Posterior vena cava (tissue), 2 donors: ENCODE results near the gene DCUN1D2. TPM values are rescaled to one million over a fixed set of nuclear protein-coding genes. Genes with fewer than 3 reads are reported as not detected.

Source experiments
- DNase-seq: peaks from one replicate; pipeline ENCODE4 v3.0.0-alpha.2; 2020; ENCODE audit warnings: low spot score
- intact Hi-C, 2 donors: fragments of 100-400 bp; cut with DNase I; formaldehyde crosslinking; loops; one replicate each; pipeline versions ENCODE4 v1.14.1 to v1.14.2; 2022 to 2023
- total RNA-seq, 2 donors: library from RNA; stranded (reverse); fragmentation: NEBNext Ultra II Directional; extraction: Animal tissue kit (Norgen Biotek cat#: 25700); gene quantifications; one replicate each; pipeline ENCODE4 v1.2.1, GENCODE V29; 2021
- donor health status: DM: yes; HTN: yes; CAD: no.
- donor health status: DM: yes; HTN: yes; CAD: no.

Gene DCUN1D2
- total RNA-seq, 2 donors from 2014 or later: 12.7 to 16.9 TPM

GRCh38 chr13:113417836-113418721, 72.4 kb downstream of the DCUN1D2 start:
- no peak for DNase-seq
- intact Hi-C loops: no loop called here

- no peak for DNase-seq
- intact Hi-C loops: no loop called here
These were observed 73.3 kb downstream of the DCUN1D2 start for GRCh38 chr13:113417008-113417751.

GRCh38 chr13:113415825-113416224, 74.7 kb downstream of the DCUN1D2 start:
- intact Hi-C loops: no loop called here
- DNase-seq: no peak

- DNase-seq: no peak
- intact Hi-C loops: no loop called here
These were observed 75.5 kb downstream of the DCUN1D2 start for GRCh38 chr13:113415032-113415431.

GRCh38 chr13:113414335-113414734, 76.2 kb downstream of the DCUN1D2 start:
- DNase-seq: no peak
- intact Hi-C loops: no loop called here

GRCh38 chr13:113413898-113414282, 76.6 kb downstream of the DCUN1D2 start:
- intact Hi-C loops: no loop called here
- peak; percentile 73 for DNase-seq

- intact Hi-C loops: no loop called here
- DNase-seq: no peak
These were observed 77.2 kb downstream of the DCUN1D2 start for GRCh38 chr13:113413178-113413897.

- DNase-seq: no peak
- intact Hi-C loops: no loop called here
These were observed 78.1 kb downstream of the DCUN1D2 start for GRCh38 chr13:113412440-113412839.

GRCh38 chr13:113411216-113412023, 79.1 kb downstream of the DCUN1D2 start:
- peak; percentile 80 for DNase-seq
- intact Hi-C loops: no loop called here

GRCh38 chr13:113410472-113411201, 79.9 kb downstream of the DCUN1D2 start:
- intact Hi-C loops: no loop called here

GRCh38 chr13:113408562-113408961, 81.9 kb downstream of the DCUN1D2 start:
- intact Hi-C loops: no loop called here
- peak; percentile 10 for DNase-seq

More at GRCh38 chr13:113410472-113411201, 79.9 kb downstream of the DCUN1D2 start:
- DNase-seq: peak; percentile 72

- DNase-seq: peak; percentile 76
- intact Hi-C loops: no loop called here
These were observed 82.7 kb downstream of the DCUN1D2 start for GRCh38 chr13:113407531-113408393.

GRCh38 chr13:113407103-113407530, 83.4 kb downstream of the DCUN1D2 start:
- no peak for DNase-seq

GRCh38 chr13:113406321-113407102, 84.0 kb downstream of the DCUN1D2 start:
- no peak for DNase-seq
- intact Hi-C loops: no loop called here

More at GRCh38 chr13:113407103-113407530, 83.4 kb downstream of the DCUN1D2 start:
- intact Hi-C loops: no loop called here
